Natural killer cell (primary cell): ENCODE data around the gene KCNMB2. TPM values are rescaled to one million over a fixed set of nuclear protein-coding genes. Genes with fewer than 3 reads are reported as not detected.

ENCODE experiments used
- ATAC-seq, 3 donors: fragments of 150-1000 bp in 2 of 3; fragments of 200-7000 bp in 1 of 3; cut with Tn5 transposase; 1 replicate in 1 of 3; 2 replicates in 2 of 3; pipeline ENCODE4 v1.10.0; 2021; ENCODE audit warnings: mild to moderate bottlenecking in 2 of 3, moderate library complexity in 2 of 3
- DNase-seq, 2 donors: peaks; one replicate each; pipeline versions ENCODE4 v3.0.0 to v3.0.0-alpha.2; 2013 to 2021; ENCODE audit warnings: mixed read lengths in 1 of 2
- H3K27ac ChIP-seq: one replicate; pipeline ENCODE4 v1.5.1; 2013; ENCODE audit warnings: mild to moderate bottlenecking, low read length
- H3K27me3 ChIP-seq: one replicate; pipeline ENCODE4 v1.6.1; 2013; ENCODE audit warnings: low read length; ENCODE audit not compliant: control insufficient read depth, insufficient read depth
- H3K36me3 ChIP-seq: one replicate; pipeline ENCODE4 v1.6.1; 2013; ENCODE audit warnings: low read length; ENCODE audit not compliant: control insufficient read depth, insufficient read depth
- H3K4me1 ChIP-seq: one replicate; pipeline ENCODE4 v1.6.1; 2013; ENCODE audit warnings: low read length; ENCODE audit not compliant: control insufficient read depth, insufficient read depth
- H3K4me3 ChIP-seq: one replicate; pipeline ENCODE4 v1.5.1; 2013; ENCODE audit warnings: low read length
- H3K9me3 ChIP-seq: one replicate; pipeline ENCODE4 v1.6.1; 2013; ENCODE audit warnings: low read length; ENCODE audit not compliant: control insufficient read depth, insufficient read depth
- H3K27ac Mint-ChIP-seq, 2 donors: one replicate each; pipeline ENCODE4 v1.8.0; 2022; ENCODE audit warnings: mild to moderate bottlenecking in 2 of 2, mixed read lengths in 2 of 2, moderate library complexity in 1 of 2
- H3K27me3 Mint-ChIP-seq, 2 donors: one replicate each; pipeline ENCODE4 v1.8.0; 2022; ENCODE audit warnings: low read depth in 2 of 2, mixed read lengths in 2 of 2
- H3K36me3 Mint-ChIP-seq: one replicate; pipeline ENCODE4 v1.8.0; 2022; ENCODE audit warnings: mixed read lengths
- H3K4me1 Mint-ChIP-seq, 2 donors: one replicate each; pipeline ENCODE4 v1.8.0; 2022; ENCODE audit warnings: mixed read lengths in 2 of 2
- H3K4me3 Mint-ChIP-seq: one replicate; pipeline ENCODE4 v1.8.0; 2022; ENCODE audit warnings: mild to moderate bottlenecking, moderate library complexity, mixed read lengths
- H3K9me3 Mint-ChIP-seq, 2 donors: one replicate each; pipeline ENCODE4 v1.8.0; 2022; ENCODE audit warnings: mixed read lengths in 2 of 2
- WGBS: methylation state at CpG from one replicate; pipeline ENCODE4 v1.1.7; 2013; ENCODE audit warnings: missing lambda C conversion rate; ENCODE audit not compliant: insufficient coverage; 5-methylcytosine and 5-hydroxymethylcytosine counted together
- intact Hi-C: fragments of 100-400 bp; cut with micrococcal nuclease; formaldehyde crosslinking; loops from one replicate; pipeline ENCODE4 v1.14.2; 2022
- total RNA-seq, 4 donors: library from RNA; stranded (reverse); fragments of 120-200 nt in 1 of 4; gene quantifications; one replicate each; pipeline versions ENCODE4 v1.2.3 to v1.2.4, GENCODE V29; 2013 to 2022
- TF ChIP-seq, protein P1 (sequence below): fragments of 200-600 bp; IDR thresholded peaks from one replicate; pipeline ENCODE4 v1.8.0; 2022; ENCODE audit warnings: antibody characterized with exemption

Gene KCNMB2
- total RNA-seq, 3 donors from 2014 or later (not counting 1 experiment from before 2014, with no cell fraction given) = not detected

DNA sequence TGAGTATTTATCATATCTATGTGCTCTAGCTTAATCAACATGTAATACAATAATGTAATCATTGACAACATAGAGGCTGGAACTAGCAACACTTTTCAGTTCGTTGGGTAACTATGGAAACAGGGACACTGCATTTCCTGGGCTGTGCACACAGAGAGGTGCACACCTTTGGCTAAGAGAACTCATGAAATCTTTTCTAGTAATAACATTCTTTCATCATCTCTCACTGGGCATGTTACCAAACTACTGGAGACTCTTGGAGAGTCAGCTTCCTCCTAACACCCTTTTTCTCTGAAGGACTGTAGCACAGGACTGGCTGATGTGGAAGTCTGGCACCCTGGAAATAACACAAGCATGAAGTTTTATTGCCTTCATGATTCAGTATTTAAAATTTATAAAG, 135.6 kb downstream of the KCNMB2 start:
- no peaks in the 10 kb centered on the region for H3K36me3 Mint-ChIP-seq
- H3K27me3 Mint-ChIP-seq = no peaks in the 10 kb centered on the region
- no peaks in the 10 kb centered on the region for H3K4me1 Mint-ChIP-seq
- H3K36me3 ChIP-seq = no peaks in the 10 kb centered on the region
- no peaks in the 10 kb centered on the region for H3K9me3 ChIP-seq
- peaks cover 0 to 4% of the 10 kb centered on the region in 2 donors for H3K9me3 Mint-ChIP-seq
- H3K4me3 Mint-ChIP-seq = no peak overlapping the region
- H3K27me3 ChIP-seq = no peaks in the 10 kb centered on the region
- H3K4me1 ChIP-seq = no peaks in the 10 kb centered on the region
- H3K27ac Mint-ChIP-seq = no peak overlapping the region
- no peak overlapping the region for H3K4me3 ChIP-seq
- TF ChIP-seq, protein P1, sequence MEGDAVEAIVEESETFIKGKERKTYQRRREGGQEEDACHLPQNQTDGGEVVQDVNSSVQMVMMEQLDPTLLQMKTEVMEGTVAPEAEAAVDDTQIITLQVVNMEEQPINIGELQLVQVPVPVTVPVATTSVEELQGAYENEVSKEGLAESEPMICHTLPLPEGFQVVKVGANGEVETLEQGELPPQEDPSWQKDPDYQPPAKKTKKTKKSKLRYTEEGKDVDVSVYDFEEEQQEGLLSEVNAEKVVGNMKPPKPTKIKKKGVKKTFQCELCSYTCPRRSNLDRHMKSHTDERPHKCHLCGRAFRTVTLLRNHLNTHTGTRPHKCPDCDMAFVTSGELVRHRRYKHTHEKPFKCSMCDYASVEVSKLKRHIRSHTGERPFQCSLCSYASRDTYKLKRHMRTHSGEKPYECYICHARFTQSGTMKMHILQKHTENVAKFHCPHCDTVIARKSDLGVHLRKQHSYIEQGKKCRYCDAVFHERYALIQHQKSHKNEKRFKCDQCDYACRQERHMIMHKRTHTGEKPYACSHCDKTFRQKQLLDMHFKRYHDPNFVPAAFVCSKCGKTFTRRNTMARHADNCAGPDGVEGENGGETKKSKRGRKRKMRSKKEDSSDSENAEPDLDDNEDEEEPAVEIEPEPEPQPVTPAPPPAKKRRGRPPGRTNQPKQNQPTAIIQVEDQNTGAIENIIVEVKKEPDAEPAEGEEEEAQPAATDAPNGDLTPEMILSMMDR = no peak
- H3K27ac ChIP-seq = no peak overlapping the region
- ATAC-seq = no peak
- intact Hi-C loops = no loop called here
- DNase-seq = no peak
- 19% methylated on average over 1 of the region's 1 CpG for WGBS

DNA sequence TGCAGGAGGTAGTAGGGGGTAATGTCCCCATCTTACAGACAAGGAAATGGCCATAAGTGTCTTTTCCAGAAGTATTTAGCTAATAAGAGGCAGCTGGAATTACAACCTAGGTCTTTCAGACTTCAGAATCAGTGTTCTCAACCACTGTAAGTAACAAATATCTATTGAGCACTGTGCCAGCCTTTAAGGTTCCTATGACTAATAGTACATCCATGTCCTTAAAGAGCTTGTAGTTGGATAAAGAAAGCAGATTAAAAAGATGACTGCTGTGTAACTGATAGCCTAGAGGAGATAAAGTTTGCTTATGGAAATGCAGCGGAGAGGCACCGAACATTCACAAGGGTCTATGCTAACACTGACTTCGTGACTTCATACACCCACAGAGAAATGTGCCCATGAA, 136.0 kb downstream of the KCNMB2 start:
- no peaks in the 10 kb centered on the region for H3K4me1 Mint-ChIP-seq
- Histone ChIP-seq H3K4me3 (no peak overlapping the region), H3K4me1 (no peaks in the 10 kb centered on the region), H3K9me3 (no peaks in the 10 kb centered on the region), H3K27me3 (no peaks in the 10 kb centered on the region), H3K36me3 (no peaks in the 10 kb centered on the region), H3K27ac (no peak overlapping the region)
- intact Hi-C loops = no loop called here
- no peak overlapping the region for H3K4me3 Mint-ChIP-seq
- TF ChIP-seq, protein P1 = no peak
- DNase-seq = no peak
- H3K36me3 Mint-ChIP-seq = no peaks in the 10 kb centered on the region
- no peak overlapping the region for H3K27ac Mint-ChIP-seq
- peaks cover 0 to 4% of the 10 kb centered on the region in 2 donors for H3K9me3 Mint-ChIP-seq
- WGBS = 86% methylated on average over 1 of the region's 3 CpGs
- no peaks in the 10 kb centered on the region for H3K27me3 Mint-ChIP-seq
- ATAC-seq = no peak

DNA sequence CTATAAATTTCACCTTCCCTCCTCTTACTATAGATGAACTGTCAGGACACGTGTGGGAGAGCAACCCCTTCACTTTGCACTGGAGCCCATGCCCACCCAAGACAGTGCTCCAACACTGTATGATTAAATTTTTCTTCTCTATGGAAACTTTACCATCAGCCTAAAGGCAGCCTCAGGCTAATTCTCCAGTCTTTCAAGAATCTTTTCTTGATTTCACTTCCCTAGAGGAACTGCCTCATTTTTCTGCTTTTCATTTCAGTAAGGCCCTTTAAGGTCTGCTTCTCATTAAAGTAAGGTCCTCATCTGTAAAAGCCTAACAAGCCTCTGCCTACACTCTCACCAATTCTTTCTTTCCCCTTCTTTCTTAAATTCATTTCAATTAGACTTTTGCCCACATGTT, 137.3 kb downstream of the KCNMB2 start:
- no peaks in the 10 kb centered on the region for H3K27me3 Mint-ChIP-seq
- Histone ChIP-seq H3K4me1 (no peaks in the 10 kb centered on the region), H3K27ac (no peak overlapping the region), H3K27me3 (no peaks in the 10 kb centered on the region), H3K9me3 (no peaks in the 10 kb centered on the region), H3K36me3 (no peaks in the 10 kb centered on the region), H3K4me3 (no peak overlapping the region)
- H3K36me3 Mint-ChIP-seq = no peaks in the 10 kb centered on the region
- H3K27ac Mint-ChIP-seq = no peak overlapping the region
- no peaks in the 10 kb centered on the region for H3K9me3 Mint-ChIP-seq
- no peak overlapping the region for H3K4me3 Mint-ChIP-seq
- intact Hi-C loops = no loop called here
- H3K4me1 Mint-ChIP-seq = no peaks in the 10 kb centered on the region
- ATAC-seq (no peak), DNase-seq (no peak)
- WGBS = 87% methylated on average over 1 of the region's 1 CpG
- TF ChIP-seq, protein P1 = no peak

DNA sequence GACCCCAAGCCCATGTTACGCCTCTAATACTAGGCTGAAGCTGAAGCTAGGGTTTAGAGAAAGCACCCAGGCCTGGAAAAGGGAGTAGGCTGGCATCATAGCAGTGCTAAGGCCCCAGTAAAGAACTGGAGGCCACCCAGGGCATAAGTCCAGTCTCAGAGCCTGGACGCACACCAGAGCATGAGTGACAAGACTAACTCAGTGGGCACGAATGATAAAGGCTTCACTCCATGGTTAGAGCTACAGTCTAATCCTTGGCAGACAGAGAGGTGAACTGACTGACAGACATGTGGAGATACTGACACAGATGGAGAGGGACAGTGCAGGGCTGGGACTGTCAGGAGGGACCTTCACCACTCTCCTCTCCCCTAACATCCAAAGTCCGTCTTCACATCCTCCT, 139.8 kb downstream of the KCNMB2 start:
- Mint-ChIP-seq H3K4me1 (no peaks in the 10 kb centered on the region), H3K4me3 (no peak overlapping the region), H3K27me3 (no peaks in the 10 kb centered on the region), H3K36me3 (no peaks in the 10 kb centered on the region), H3K9me3 (peaks cover 2 to 3% of the 10 kb centered on the region in 2 donors), H3K27ac (no peak overlapping the region)
- Histone ChIP-seq H3K4me1 (no peaks in the 10 kb centered on the region), H3K9me3 (no peaks in the 10 kb centered on the region), H3K27me3 (no peaks in the 10 kb centered on the region), H3K4me3 (no peak overlapping the region), H3K27ac (no peak overlapping the region), H3K36me3 (no peaks in the 10 kb centered on the region)
- DNase-seq (no peak), ATAC-seq (no peak)
- TF ChIP-seq, protein P1 = no peak
- intact Hi-C loops = no loop called here
- WGBS = 84% methylated on average over 4 of the region's 4 CpGs
